PFSK-1 (cell line): ENCODE data around the gene IMPA2.

ENCODE experiments used
- FOXP2 ChIP-seq: optimal IDR thresholded peaks from 2 replicates; pipeline ENCODE3; 2011; ENCODE audit warnings: borderline replicate concordance, control low read depth, inconsistent platforms; ENCODE audit not compliant: insufficient read depth; ENCODE audit errors: extremely low read length, extremely low read depth
- POLR2AphosphoS5 ChIP-seq: IDR thresholded peaks from 2 replicates; pipeline ENCODE4 v1.6.1; 2012; ENCODE audit warnings: low read depth, mild to moderate bottlenecking, control low read depth, low read length, moderate library complexity
- REST ChIP-seq, 2 experiments: IDR thresholded peaks; 2 replicates each; pipeline versions ENCODE4 v1.6.1 to v1.8.0; 2011 to 2012; ENCODE audit warnings: low read depth in 2 of 2, low read length in 2 of 2, control low read depth in 1 of 2, inconsistent platforms in 1 of 2, mild to moderate bottlenecking in 1 of 2, moderate library complexity in 1 of 2; ENCODE audit not compliant: insufficient read depth in 1 of 2
- SIN3A ChIP-seq: IDR thresholded peaks from 2 replicates; pipeline ENCODE4 v1.6.1; 2012; ENCODE audit warnings: mild to moderate bottlenecking, low read length, moderate library complexity, borderline replicate concordance; ENCODE audit not compliant: insufficient read depth
- TAF1 ChIP-seq: IDR thresholded peaks from 2 replicates; pipeline ENCODE4 v1.6.1; 2012; ENCODE audit warnings: low read length, control low read depth, borderline replicate concordance; ENCODE audit not compliant: insufficient read depth

Gene IMPA2

GRCh38 chr18:11990539-11990938 lies 9.2 kb downstream of the IMPA2 start:
- TF ChIP-seq REST (IDR thresholded peaks at IDR 0.05; ENCODE audit: insufficient read depth in 1 of 2, low read depth in 2 of 2, low read length in 2 of 2) (no peak), FOXP2 (no peak)

GRCh38 chr18:11991021-11991795 lies 9.9 kb downstream of the IMPA2 start:
- no peak for TF ChIP-seq REST (IDR thresholded peaks at IDR 0.05; ENCODE audit: insufficient read depth in 1 of 2, low read depth in 2 of 2, low read length in 2 of 2)
- no peak for TF ChIP-seq TAF1
- no peak for TF ChIP-seq POLR2AphosphoS5
- no peak for TF ChIP-seq SIN3A
- no peak for TF ChIP-seq FOXP2

- no peak for TF ChIP-seq POLR2AphosphoS5
- no peak for TF ChIP-seq SIN3A
- no peak for TF ChIP-seq REST (IDR thresholded peaks at IDR 0.05; ENCODE audit: insufficient read depth in 1 of 2, low read depth in 2 of 2, low read length in 2 of 2)
- TF ChIP-seq FOXP2 = no peak
- no peak for TF ChIP-seq TAF1
Measured at GRCh38 chr18:11992096-11992790, 10.9 kb downstream of the IMPA2 start.

- TF ChIP-seq POLR2AphosphoS5 (no peak), REST (IDR thresholded peaks at IDR 0.05; ENCODE audit: insufficient read depth in 1 of 2, low read depth in 2 of 2, low read length in 2 of 2) (no peak), TAF1 (no peak), FOXP2 (no peak)
Measured at GRCh38 chr18:11993264-11993916, 12.1 kb downstream of the IMPA2 start.
